Heart left ventricle (tissue), 13 donors: ENCODE results near the gene COG2.

Source experiments
- CTCF ChIP-seq, 12 donors: fragments of 200-600 bp; sonication (generic) in 4 of 12; IDR thresholded peaks; one replicate each; pipeline versions ENCODE4 v1.5.0 to v1.8.0; 2018 to 2022; ENCODE audit warnings: antibody characterized with exemption in 12 of 12, mild to moderate bottlenecking in 5 of 12
- POLR2A ChIP-seq, 2 donors: fragments of 450-650 bp; IDR thresholded peaks; one replicate each; pipeline ENCODE4 v1.6.1; 2017; ENCODE audit warnings: antibody characterized with exemption in 2 of 2, mild to moderate bottlenecking in 2 of 2, moderate library complexity in 2 of 2
- donor health status: ischemic (EF 13 %, LVEDD 7.1; RV severe dilation, severe dysfunction).
- donor health status: DM: no; HTN: yes; CAD: no.
- donor health status: DM: no; HTN: no; CAD: no.
- donor health status: ischemic (EF 25% LVEDD 6.9; RV normal size, moderate dysfunction).
- donor health status: ischemic (EF 25% LVEDD 5.7; RV mildly dilated, moderate dysfunction).
- donor health status: ischemic (EF 35%, LVEDD 5.7; RV mildly dilated, moderate dysfunction).
- donor health status: nonischemic (EF 11% LVEDD 7.7; RV severe dilation, severe dysfunction).
- donor health status: DM: yes; HTN: yes; CAD: no.
- donor health status: PGD.
- donor health status: ischemic (EF 29% LVEDD 5.4; RV normal size, mild dysfunction).
- donor health status: nonischemic (EF 23%, LVEDD 6.1; RV moderate dilation, normal function).

- no peak for TF ChIP-seq POLR2A (IDR thresholded peaks at IDR 0.05)
- no peak for TF ChIP-seq CTCF (IDR thresholded peaks at IDR 0.05)
These were observed 52.2 kb downstream of the COG2 start for GRCh38 chr1:230694464-230694863.
